ENCODE measurements around the gene IFIH1. TPM values are rescaled to one million over a fixed set of nuclear protein-coding genes. Genes with fewer than 3 reads are reported as not detected.

The IFIH1 gene
- total RNA-seq, 1 experiment from 2014 or later, result 5.6 TPM

DNA sequence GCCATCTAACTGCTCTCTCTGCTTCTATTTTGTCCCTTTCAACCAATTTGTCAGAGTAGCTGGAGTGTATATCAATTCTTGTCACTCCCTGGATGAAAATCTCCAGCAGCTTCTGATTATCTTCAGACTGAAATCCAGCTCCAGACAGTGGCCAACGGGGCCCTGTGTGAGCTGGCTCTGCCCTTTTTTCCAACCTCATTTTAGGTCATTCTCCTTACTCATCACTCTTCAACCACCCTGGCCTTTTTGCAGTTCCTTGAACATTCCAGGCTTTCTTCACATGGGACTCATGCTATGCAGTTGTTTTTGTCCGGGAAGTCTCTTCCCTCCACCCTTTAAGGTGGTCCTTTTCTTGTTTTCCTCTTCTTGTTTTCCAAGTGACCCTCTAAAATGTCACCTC is 59.8 kb downstream of the IFIH1 start:
- DNase-seq (ENCODE audit: low read depth), result peak; percentile 51

DNA sequence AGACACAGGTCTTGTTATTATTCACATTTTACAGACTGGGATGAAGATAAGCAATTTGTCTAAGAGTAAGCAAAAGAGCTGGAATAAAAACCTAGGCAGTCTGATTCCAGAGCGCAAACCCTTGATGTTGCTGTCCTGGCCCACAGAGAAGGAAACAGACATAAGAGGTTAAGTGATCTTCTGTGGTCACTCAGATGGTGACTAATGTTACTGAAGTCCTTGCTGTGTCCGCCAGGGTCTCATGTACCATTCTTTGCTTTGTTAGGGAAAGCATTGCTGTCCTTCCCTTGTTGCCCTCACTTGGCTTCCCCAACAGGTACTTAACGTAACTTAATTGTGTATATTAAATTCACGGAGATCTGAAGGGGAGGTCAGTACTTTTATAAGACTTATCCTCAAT is 60.3 kb downstream of the IFIH1 start:
- DNase-seq (ENCODE audit: low read depth), result peak; percentile 68

DNA sequence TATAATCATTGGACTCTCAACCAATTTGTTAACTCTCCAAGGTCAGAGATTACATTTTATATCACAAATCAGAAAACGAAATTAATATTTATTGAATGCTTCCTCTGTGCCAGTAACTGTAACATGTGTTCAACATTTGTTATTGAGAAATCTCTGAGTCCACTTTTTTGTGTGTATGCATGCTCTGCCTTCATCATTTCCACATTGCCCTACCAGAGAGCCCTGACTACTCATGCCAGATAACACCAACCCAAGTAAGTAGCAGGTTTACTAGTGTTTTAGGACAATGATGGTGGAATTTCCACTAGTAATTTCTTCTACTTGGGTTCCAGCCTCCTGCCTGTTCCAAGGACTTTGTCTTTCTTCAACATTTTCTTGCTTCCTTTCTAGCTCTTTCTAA is 61.1 kb downstream of the IFIH1 start:
- DNase-seq (ENCODE audit: low read depth), result no peak

DNA sequence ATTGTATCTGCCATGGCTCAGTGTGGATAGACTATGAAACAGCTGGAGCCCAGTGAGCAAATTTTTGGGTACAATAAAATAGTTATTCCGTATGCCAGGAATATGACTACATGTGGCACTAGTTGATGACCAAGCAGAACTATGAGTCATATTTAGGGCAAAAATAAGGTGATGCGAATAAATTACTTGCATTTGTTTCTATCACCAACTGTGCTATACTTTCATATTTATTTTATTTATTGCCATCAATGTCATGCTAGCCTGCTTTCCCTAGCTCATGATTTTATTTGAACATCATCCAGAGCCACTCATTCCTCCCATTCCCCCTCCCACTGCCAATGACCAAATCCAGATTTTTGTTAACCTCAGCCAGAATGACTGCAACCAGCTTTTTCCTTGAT is 61.9 kb downstream of the IFIH1 start:
- DNase-seq (ENCODE audit: low read depth), result peak; percentile 65

DNA sequence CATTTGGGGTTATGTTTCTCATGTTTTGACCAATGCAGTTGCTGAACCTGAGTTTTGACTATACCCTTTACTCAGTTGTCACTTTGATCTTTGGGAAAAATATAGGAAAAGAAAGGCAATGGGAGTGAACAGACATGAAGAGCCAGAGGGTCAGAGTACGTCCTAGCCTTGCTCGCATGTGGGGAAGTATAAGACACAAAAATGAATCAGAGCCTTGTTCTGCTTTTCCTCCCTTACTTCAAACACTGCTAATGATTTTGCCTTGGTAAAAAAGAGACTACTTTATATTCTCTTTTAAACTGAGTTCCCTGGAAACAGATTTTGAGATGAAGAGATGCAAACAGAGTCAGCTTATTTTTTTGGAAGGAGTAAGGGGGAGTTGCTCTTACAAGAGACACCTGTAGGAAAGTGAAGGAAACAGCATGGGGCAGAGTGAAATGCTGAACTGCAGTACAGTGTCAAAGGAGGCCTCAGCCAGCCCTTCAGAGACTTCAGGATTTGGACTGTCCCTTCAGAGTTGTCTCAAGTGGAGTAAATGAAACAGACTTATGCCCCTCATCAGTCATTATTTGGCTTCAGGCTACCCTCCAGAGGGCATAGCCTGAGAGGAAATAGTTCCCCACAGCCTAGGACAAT is 64.1 kb downstream of the IFIH1 start:
- no peak for DNase-seq (ENCODE audit: low read depth)

DNA sequence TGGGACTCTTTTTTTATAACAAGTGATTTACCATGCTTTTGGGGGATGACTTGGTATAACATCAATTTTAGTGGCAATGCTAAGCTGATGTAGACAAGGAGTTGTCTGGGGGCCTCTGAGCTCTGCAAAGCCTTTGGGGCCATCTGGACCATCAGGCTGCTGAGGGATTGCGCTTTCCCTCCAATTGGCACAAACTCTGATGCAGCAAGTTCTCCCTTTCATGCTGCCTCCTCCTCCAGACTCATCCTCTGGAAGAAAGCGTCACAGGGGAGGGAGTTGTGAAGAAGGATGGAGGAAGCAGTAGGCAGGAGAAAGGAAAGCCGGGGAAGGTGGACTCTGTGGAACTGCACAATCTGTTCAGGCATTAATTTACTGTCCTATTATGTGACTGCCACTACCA is 65.0 kb downstream of the IFIH1 start:
- no peak for DNase-seq (ENCODE audit: low read depth)

DNA sequence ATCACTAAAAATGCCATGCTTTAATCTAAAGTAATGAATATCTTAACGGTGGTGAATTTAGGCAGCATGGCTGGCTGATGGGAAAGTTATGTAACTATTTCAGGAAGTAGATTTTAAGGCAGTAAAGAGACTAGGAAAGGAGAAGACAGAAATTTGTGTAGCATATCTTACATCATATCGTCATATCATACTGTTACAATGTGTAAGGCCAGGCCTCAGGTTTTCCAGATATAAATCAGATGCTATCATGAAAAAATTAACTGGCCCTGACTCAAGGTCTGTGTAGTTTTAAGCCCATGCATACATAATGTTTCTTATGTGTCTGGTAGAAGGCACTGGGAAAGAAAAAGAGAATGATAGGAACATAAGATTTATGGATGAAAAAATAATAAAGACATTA is 66.3 kb downstream of the IFIH1 start:
- no peak for DNase-seq (ENCODE audit: low read depth)

DNA sequence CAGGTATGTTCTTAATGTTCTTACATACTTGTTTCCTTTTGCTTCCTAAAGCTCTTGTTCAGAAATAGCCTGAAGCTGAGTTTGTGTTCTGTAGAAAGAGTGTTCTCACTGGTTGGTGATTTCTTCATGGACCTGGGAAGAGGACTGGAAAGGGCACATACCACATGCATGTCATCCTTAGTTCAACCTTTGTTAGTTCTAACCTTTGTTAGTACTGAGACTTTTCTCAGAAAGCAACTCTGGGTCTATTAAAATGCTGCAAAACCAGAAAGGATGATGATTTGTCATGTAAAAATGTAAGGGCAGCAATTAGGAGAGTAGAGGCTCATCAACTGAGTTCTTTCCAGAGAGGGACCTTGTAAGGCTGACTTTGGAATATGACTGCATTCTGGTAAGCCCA is 72.7 kb downstream of the IFIH1 start:
- peak; percentile 58 for DNase-seq (ENCODE audit: low read depth)

DNA sequence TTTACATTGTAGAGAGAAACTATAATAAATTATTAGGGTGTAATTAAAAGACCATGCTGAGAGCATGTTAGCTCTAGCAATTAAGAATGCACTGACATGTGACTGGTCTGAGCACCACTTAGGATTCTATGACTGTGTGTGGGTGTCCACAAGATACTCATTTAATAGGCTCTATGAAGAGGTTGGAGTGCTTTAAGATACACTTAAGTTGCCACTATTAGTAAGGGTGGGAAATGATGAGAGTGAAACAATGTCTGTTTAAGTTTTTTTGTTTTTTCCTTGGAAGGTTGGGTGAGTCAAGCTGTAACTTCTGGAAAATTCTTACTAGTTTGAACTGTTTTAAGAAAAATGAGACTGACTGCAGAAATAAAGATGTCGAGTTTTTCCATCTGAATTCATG is 73.4 kb downstream of the IFIH1 start:
- DNase-seq (ENCODE audit: low read depth), result no peak

DNA sequence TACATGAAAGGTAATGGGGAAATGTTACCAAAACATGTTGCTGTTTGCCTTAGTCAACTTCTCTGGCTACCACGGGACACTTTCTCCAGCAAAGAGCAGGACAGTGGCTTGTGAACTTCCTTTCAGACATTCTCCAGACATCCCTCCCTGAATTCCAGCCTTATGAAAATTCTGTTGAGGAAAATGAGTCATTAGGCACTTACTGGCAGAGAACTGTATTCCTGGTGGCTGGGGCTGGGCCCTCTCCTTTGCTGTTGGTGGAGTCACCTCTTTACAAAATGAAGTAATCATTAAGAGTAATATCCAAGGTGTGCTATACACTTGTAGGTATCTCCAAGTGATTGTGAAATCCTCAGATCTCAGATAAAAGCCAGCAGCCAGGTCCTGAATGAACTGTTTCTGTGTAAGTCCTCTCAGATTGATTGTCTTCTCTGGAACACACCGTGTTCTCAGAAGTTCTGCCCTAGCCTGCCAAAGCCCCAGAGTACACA is 73.9 kb downstream of the IFIH1 start:
- peak; percentile 89 for DNase-seq (ENCODE audit: low read depth)

DNA sequence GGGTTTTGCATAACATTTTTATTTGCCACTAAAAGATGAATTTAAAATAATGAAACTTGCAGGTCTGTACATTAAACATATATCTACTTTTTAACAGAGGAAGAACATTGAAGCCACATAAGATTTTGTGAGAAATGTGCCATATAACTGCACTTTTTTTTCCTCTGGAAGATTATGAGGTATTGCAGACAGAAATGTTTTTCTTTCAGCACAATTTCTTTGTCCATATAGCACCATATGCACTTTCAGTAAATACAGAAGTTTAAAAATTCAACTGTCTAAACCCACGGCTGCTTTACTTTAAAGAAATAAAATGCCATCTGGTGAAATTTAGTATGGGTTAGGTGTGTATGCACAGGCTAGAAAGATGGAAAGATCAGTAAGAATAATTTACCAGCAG is 74.8 kb downstream of the IFIH1 start:
- no peak for DNase-seq (ENCODE audit: low read depth)

DNA sequence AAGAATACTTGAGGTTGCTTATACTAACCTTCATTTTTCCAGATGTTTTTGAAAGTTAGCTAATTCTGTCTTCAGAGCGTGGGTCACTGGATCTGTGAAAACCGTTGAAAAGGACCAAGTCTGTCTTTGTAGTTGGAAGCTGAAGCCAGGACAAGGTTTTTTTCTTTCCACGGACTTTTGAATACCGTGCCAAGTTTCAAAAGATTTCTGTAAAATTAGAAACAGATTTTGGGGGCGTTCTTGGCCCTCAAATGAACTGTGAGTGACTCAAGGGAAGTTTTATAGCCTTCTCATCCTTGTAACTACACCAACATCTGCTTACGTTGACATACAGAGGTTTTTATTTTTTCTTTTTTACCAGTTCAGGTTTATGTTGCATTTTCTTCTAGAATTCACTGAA is 75.2 kb downstream of the IFIH1 start, which contains the start of gene FAP:
Gene FAP (minus strand): TSS at position 152 of the 400 bp plus-strand sequence. CDS start 118 bp downstream, at position 34.
- DNase-seq (ENCODE audit: low read depth), result peak; percentile 84

DNA sequence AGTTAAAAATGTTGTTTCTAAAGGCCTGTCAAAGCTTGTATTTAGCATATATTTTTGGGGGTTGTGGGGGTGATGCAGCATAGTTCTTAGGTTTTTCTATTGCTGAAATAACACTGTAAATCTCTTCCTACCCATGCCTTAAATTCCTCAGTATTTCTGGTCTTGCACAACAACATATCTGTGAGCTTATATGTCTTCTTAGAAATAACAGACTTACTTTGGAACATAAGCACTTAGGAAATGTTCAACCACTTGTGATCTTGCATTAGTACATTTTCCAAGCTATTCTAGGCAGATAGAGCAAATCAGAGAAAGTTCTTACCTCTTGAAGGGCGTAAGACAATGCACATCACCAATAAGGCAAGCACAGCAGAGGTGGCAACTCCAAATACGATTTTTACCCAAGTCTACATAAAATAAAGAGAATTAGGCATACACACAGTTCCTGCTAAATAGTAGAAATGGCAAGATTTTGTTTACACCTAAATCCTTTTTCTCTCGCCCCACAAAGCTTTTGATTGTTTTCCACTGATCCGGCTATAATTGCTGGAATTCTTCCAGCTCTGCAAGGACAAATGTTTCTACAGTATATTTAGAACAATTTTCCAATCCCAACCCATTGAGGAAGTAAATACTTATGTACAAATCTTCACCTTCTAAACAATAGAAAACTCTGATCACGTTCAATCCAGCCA is 75.8 kb downstream of the IFIH1 start:
- DNase-seq (ENCODE audit: low read depth), result peak; percentile 75

DNA sequence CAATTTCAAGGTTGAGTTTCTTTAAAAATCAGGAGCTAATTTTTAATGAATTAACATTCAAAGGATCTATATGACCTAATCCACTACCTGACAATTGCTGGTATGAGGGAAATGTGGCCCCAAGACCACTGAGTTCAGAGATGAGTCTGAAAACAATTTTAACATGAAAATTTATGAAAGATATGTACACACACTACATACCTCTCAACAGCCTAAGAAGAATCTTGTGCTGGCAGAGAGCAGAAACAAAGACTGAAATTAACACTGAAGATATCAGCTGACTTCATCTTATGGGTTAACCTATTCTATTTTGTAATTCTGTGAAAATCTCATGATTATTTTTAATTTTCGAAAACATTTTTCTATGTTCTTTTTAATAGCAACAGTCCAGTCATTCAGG is 76.9 kb downstream of the IFIH1 start:
- DNase-seq (ENCODE audit: low read depth), result no peak

DNA sequence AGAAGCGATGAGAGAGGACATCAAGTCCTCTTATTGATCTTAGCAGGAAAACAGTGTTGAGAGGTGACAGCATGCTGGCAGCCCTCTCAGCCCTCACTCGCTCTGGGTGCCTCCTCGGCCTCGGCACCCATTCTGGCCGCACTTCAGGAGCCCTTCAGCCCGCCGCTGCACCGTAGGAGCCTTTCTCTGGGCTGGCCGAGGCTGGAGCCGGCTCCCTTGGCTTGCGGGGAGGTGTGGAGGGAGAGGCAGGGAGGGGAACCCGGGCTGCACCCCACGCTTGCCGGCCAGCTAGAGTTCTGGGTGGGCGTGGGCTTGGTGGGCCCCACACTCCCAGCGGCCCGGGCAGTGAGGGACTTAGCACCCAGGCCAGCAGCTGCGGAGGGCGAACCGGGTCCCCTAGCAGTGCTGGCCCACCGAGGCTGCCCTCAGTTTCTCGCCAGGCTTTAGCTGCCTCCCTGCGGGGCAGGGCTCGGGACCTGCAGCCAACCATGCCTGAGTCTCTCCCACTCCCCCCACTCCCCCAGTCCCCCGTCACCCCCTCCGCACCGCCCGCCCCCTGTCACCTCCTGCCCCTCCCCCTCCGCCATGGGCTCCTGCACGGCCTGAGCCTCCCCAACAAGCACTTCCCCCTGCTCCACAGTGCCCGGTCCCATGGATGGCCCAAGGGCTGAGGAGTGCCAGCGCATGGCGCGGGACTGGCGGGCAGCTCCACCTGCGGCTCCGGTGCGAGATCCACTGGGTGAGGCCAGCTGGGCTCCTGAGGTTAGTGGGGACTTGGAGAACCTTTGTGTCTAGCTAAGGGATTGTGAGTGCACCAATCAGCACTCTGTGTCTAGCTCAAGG is 83.6 kb downstream of the IFIH1 start:
- DNase-seq (ENCODE audit: low read depth), result no peak

DNA sequence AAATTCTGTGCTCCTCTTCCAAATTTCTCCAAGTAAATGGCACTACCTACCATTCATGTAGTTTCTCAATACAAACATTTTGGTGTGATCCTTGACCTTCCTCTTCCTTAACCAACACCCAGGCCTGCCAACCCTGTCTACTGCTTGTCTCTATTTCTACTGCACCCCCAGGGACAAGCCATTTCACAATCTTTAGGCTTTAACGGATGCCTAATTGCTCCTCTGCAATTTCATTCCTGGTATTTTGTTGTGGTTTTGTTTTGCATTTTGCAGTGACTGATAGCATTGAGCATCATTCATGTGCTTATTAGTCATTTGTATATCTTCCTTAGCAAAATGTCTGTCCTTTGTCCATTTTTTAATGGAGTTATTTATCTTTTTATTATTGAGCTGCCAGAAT is 85.3 kb downstream of the IFIH1 start:
- DNase-seq (ENCODE audit: low read depth), result peak; percentile 94

DNA sequence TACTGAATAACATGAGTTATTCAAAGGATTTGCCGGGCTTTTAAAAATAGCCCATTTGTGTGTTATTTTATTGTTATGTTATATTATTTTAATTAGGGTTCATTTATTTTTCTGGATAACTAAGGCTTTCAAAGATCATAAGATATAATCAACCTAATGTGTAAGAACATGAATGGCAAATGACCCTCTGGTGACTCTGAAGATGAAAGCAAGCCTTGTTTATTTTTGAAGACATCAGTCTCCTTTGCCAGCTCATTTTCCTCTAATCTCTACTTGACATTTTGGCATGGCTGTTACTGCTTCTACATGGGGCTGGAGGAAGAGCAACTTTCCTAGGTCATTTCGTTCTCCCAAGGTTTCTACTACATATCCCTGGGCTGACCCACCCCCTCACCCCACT is 85.8 kb downstream of the IFIH1 start:
- DNase-seq (ENCODE audit: low read depth), result no peak

DNA sequence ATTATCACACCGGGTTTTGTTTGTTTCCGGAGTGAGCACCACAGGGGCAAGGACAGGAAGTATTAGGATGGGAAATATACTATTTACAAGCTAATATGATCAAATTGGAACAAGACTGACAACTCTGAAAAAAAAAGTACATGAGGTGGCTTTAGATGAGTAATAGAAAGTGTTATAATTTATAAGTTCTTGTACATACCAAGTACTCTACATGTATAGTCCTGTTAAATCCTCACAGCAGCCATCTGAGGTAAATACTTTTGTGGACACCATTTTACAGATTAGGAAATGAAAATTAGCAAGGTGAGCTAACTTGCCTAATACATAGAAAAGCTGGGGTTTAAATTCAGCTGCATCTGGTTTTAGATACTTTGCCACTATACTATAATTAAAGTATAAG is 86.5 kb downstream of the IFIH1 start:
- DNase-seq (ENCODE audit: low read depth), result no peak

DNA sequence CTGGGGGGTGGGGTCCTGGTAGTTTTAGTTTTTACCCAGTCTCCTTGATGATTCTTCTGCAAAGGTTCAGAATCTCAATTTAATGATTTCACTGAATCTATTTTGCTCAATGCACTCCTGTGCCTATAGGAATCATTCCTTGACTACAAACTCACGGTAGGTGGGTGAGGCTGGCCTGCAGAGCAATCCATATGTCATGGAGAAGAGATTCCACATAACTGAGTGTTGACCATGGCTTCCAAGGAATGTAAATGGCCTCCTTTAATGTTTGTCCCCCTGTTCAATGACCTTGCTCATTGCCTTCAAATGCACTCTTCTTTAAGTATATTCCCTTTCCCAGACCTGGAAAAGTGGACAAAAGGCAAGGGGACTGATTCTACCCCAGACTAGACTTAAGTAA is 87.7 kb downstream of the IFIH1 start:
- no peak for DNase-seq (ENCODE audit: low read depth)

DNA sequence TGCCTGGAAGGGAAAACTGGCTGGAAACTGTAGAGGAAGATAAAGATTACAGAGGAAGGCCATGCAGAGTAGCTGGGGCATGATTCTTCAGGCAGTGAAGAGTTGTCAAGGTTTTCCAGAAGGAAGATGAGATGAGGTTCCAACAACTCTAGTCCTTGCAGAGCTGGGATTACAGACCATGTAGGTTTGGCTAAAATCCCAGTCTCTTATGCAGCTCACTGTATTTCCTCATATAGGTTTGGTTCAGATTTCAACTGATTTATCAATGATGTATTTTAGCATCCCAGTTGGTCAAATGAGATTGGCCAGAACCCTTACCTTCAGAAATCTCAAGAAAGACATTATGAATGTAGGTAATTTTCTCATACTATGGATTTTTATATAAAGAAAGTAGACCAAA is 91.6 kb downstream of the IFIH1 start:
- DNase-seq (ENCODE audit: low read depth), result no peak

DNA sequence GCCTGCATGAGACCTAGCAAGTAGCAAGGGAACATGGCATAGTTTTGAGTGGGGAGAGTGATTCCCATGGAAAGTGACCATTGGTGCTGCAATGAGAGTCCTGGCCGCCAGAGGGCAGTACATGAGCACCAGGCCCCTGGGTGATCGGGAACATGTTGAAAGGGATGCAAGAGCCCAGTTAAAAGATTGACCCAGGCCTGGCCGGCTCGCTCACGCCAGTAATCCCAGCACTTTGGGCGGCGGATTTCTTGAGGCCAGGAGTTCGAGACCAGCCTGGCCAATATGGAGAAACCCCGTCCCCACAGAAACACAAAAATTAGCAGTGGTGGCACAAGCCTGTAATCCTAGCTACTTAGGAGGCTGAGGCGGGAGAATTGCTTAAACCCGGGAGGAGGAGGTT is 97.4 kb downstream of the IFIH1 start:
- DNase-seq (ENCODE audit: low read depth), result peak; percentile 76

DNA sequence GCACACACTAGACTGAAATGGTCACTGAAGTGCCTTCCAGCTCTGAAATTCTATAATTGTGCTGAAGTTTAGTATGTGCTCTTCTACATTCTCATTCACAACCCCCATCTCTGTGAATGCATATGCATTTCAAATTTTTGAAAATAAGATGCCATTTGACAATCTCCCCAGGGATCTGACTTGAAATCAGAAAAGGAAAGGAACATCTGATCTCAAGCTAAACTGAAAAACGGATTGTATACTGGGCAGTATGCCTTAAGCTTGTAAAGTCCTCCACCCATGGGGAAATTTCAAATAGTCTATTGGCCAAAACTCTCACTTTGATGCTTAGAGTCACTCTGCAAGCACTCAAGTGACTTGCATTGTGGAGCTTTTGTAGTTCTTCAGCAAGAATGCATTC is 98.1 kb downstream of the IFIH1 start:
- no peak for DNase-seq (ENCODE audit: low read depth)

Data from LHCN-M2 (cell line).